Esophagus muscularis mucosa (tissue), 4 donors: ENCODE results near the gene SYT6.

Experiments
- EP300 ChIP-seq: sonication (generic); formaldehyde crosslinking; IDR thresholded peaks from one replicate; pipeline ENCODE4 v1.6.1; 2017; ENCODE audit warnings: antibody characterized with exemption
- POLR2A ChIP-seq: fragments of 450-650 bp; IDR thresholded peaks from one replicate; pipeline ENCODE4 v1.6.1; 2017; ENCODE audit warnings: antibody characterized with exemption, moderate library complexity, mild to moderate bottlenecking, low read depth
- POLR2AphosphoS5 ChIP-seq, 2 donors: sonication (generic); formaldehyde crosslinking; IDR thresholded peaks; one replicate each; pipeline ENCODE4 v1.6.1; 2017; ENCODE audit warnings: antibody characterized with exemption in 2 of 2
- TF ChIP-seq, protein P1 (sequence below), 3 experiments: fragments of 200-600 bp in 2 of 3; fragments of 450-650 bp in 1 of 3; sonication (generic) in 2 of 3; IDR thresholded peaks; one replicate each; pipeline ENCODE4 v1.5.1; 2017 to 2019; ENCODE audit warnings: antibody characterized with exemption in 3 of 3, mild to moderate bottlenecking in 2 of 3, moderate library complexity in 1 of 3

DNA sequence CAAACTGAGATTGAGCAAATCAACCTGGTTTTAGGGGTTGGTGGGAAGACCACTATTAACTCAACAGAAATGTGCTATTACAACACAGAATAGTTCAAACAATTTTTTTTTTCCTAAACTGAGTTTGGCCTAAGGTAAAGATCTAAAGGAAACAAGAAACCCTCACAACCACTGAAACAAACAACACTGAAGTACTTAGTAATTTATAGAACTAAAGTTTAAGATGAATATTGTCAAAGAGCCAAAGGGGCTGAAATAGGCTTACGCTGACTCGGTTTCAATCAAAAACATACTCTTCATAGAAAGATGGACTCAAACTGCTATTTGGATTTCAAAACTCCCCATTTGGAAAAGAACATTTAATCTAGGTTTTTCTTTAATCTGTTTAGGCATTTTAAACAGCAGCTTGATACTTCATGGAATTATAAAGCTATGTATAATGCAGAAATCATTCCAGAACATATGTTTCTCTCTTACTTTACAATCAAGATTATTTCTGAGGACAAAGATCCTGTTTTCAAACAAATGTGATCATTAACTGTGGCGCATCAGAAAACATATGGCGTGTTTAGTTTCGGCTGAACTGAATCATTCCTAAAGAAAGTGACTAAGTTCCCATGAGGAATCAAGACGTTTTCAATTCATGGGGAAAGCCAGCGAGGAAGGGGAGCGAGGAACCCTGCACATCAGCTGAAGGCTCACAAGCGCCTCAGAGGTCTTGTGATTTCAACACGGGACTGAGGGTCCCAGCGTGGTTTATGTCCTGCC lies 62.7 kb downstream of the SYT6 start:
- TF ChIP-seq, protein P1, sequence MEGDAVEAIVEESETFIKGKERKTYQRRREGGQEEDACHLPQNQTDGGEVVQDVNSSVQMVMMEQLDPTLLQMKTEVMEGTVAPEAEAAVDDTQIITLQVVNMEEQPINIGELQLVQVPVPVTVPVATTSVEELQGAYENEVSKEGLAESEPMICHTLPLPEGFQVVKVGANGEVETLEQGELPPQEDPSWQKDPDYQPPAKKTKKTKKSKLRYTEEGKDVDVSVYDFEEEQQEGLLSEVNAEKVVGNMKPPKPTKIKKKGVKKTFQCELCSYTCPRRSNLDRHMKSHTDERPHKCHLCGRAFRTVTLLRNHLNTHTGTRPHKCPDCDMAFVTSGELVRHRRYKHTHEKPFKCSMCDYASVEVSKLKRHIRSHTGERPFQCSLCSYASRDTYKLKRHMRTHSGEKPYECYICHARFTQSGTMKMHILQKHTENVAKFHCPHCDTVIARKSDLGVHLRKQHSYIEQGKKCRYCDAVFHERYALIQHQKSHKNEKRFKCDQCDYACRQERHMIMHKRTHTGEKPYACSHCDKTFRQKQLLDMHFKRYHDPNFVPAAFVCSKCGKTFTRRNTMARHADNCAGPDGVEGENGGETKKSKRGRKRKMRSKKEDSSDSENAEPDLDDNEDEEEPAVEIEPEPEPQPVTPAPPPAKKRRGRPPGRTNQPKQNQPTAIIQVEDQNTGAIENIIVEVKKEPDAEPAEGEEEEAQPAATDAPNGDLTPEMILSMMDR (IDR thresholded peaks at IDR 0.05), result no peak
- TF ChIP-seq POLR2A, result no peak
- no peak for TF ChIP-seq EP300
- TF ChIP-seq POLR2AphosphoS5 (IDR thresholded peaks at IDR 0.05), result no peak
